GM23338 (cell line): ENCODE results near the gene TOMM40. TPM values are rescaled to one million over a fixed set of nuclear protein-coding genes. Genes with fewer than 3 reads are reported as not detected.

Experiments
- ATAC-seq: fragments of 200-7000 bp; cut with Tn5 transposase; 3 replicates; pipeline ENCODE4 v1.9.1; 2020
- DNase-seq: peaks from one replicate; pipeline ENCODE4 v3.0.0-alpha.2; 2015; ENCODE audit warnings: low spot score
- H2AFZ ChIP-seq: fragments of 200-600 bp; sonication (generic); 2 replicates; pipeline ENCODE4 v1.8.0; 2016; ENCODE audit warnings: antibody characterized with exemption, mild to moderate bottlenecking, moderate library complexity
- H3F3A ChIP-seq: fragments of 200-600 bp; sonication (generic); replicated peaks from 2 replicates; pipeline ENCODE4 v1.8.0; 2017; ENCODE audit warnings: antibody characterized with exemption, mixed run types, low read depth
- H3K27ac ChIP-seq: fragments of 200-600 bp; sonication (generic); 2 replicates; pipeline ENCODE4 v1.6.1; 2016; ENCODE audit warnings: low read depth
- H3K27me3 ChIP-seq: fragments of 200-600 bp; sonication (generic); 2 replicates; pipeline ENCODE4 v1.8.0; 2016; ENCODE audit warnings: mild to moderate bottlenecking, mixed run types, moderate library complexity; ENCODE audit not compliant: insufficient read depth
- H3K36me3 ChIP-seq: fragments of 200-600 bp; sonication (generic); 2 replicates; pipeline ENCODE4 v1.8.0; 2016; ENCODE audit warnings: mild to moderate bottlenecking; ENCODE audit not compliant: insufficient read depth
- H3K4me1 ChIP-seq: fragments of 200-600 bp; sonication (generic); 2 replicates; pipeline ENCODE4 v1.8.0; 2016; ENCODE audit warnings: mild to moderate bottlenecking, moderate library complexity; ENCODE audit not compliant: insufficient read depth
- H3K4me2 ChIP-seq: fragments of 200-600 bp; sonication (generic); 2 replicates; pipeline ENCODE4 v1.7.1; 2017; ENCODE audit warnings: mixed run types
- H3K4me3 ChIP-seq: fragments of 200-600 bp; sonication (generic); 2 replicates; pipeline ENCODE4 v1.6.1; 2016; ENCODE audit warnings: mixed run types
- H3K79me2 ChIP-seq: fragments of 200-600 bp; sonication (generic); replicated peaks from 2 replicates; pipeline ENCODE4 v1.8.0; 2017; ENCODE audit warnings: mild to moderate bottlenecking; ENCODE audit not compliant: insufficient read depth
- H3K9me2 ChIP-seq: fragments of 200-600 bp; sonication (generic); 2 replicates; pipeline ENCODE4 v1.8.0; 2017; ENCODE audit not compliant: insufficient read depth
- H4K20me1 ChIP-seq: fragments of 200-600 bp; sonication (generic); replicated peaks from 2 replicates; pipeline ENCODE4 v1.8.0; 2017; ENCODE audit warnings: mild to moderate bottlenecking; ENCODE audit not compliant: insufficient read depth
- H3K27ac Mint-ChIP-seq: 2 replicates; pipeline ENCODE4 v1.8.0; 2020; ENCODE audit warnings: inconsistent platforms, mild to moderate bottlenecking, moderate library complexity, mixed read lengths
- H3K27me3 Mint-ChIP-seq: 3 replicates; pipeline ENCODE4 v1.8.0; 2022; ENCODE audit warnings: low read depth, mild to moderate bottlenecking, moderate library complexity, mixed read lengths, inconsistent platforms; ENCODE audit not compliant: insufficient read depth, poor library complexity
- H3K36me3 Mint-ChIP-seq: 3 replicates; pipeline ENCODE4 v1.8.0; 2021; ENCODE audit warnings: low read depth, mild to moderate bottlenecking, inconsistent platforms, moderate library complexity, mixed read lengths
- H3K4me1 Mint-ChIP-seq: 3 replicates; pipeline ENCODE4 v1.8.0; 2020; ENCODE audit warnings: mild to moderate bottlenecking, inconsistent platforms, mixed read lengths
- H3K4me3 Mint-ChIP-seq: 3 replicates; pipeline ENCODE4 v1.8.0; 2021; ENCODE audit warnings: moderate library complexity, mild to moderate bottlenecking, inconsistent platforms, mixed read lengths
- H3K9me3 Mint-ChIP-seq: 3 replicates; pipeline ENCODE4 v1.8.0; 2020; ENCODE audit warnings: moderate library complexity, mild to moderate bottlenecking, inconsistent platforms, mixed read lengths
- CREB1 ChIP-seq: fragments of 250-450 bp; sonication (Bioruptor Pico); IDR thresholded peaks from 2 replicates; pipeline ENCODE4 v1.5.0; 2020; ENCODE audit warnings: low read depth, mild to moderate bottlenecking, moderate library complexity
- CTCF ChIP-seq, 2 experiments: fragments of 200-600 bp in 1 of 2; sonication (generic) in 1 of 2; conservative IDR thresholded peaks; 2 replicates each; pipeline versions ENCODE4 v1.5.1 to v1.6.1; 2016 to 2017; ENCODE audit warnings: antibody characterized with exemption in 2 of 2, low read depth in 2 of 2, mild to moderate bottlenecking in 2 of 2, moderate library complexity in 1 of 2
- ETS1 ChIP-seq: IDR thresholded peaks from 2 replicates; pipeline ENCODE4 v1.6.1; 2016; ENCODE audit warnings: antibody characterized with exemption
- EZH2phosphoT487 ChIP-seq: fragments of 200-600 bp; sonication (generic); IDR thresholded peaks from one replicate; pipeline ENCODE4 v1.8.1; 2018; ENCODE audit warnings: antibody characterized with exemption; ENCODE audit not compliant: unreplicated experiment
- JUNB ChIP-seq: IDR thresholded peaks from one replicate; pipeline ENCODE4 v1.6.1; 2016; ENCODE audit warnings: antibody characterized with exemption; ENCODE audit not compliant: unreplicated experiment
- NANOG ChIP-seq: IDR thresholded peaks from 2 replicates; pipeline ENCODE4 v1.6.1; 2016; ENCODE audit warnings: antibody characterized with exemption, borderline replicate concordance
- POLR2AphosphoS5 ChIP-seq: IDR thresholded peaks from 2 replicates; pipeline ENCODE4 v1.6.1; 2016; ENCODE audit warnings: antibody characterized with exemption, low read depth
- STAT1 ChIP-seq: IDR thresholded peaks from one replicate; pipeline ENCODE4 v1.6.1; 2016; ENCODE audit warnings: antibody characterized with exemption; ENCODE audit not compliant: unreplicated experiment
- ZNF331 ChIP-seq: fragments of 250-450 bp; sonication (Bioruptor Pico); IDR thresholded peaks from 2 replicates; pipeline ENCODE4 v1.5.0; 2020; ENCODE audit warnings: low read depth, mild to moderate bottlenecking, moderate library complexity
- ZNF462 ChIP-seq: fragments of 250-450 bp; sonication (Bioruptor Pico); IDR thresholded peaks from 2 replicates; pipeline ENCODE4 v1.5.0; 2020; ENCODE audit warnings: mild to moderate bottlenecking, moderate library complexity
- polyA plus RNA-seq: library from polyadenylated mRNA; unstranded; fragments of >200 nt; fragmentation: Nextera tagmentation; extraction: Ambion mirVana; gene quantifications from 2 replicates; pipeline ENCODE4 v1.2.1, GENCODE V29; 2016
- total RNA-seq: library from RNA; depleted of rRNA; stranded (reverse); fragments of >200 nt; shearing (Covaris generic); gene quantifications from 2 replicates; pipeline ENCODE4 v1.2.3, GENCODE V29; 2014

Gene TOMM40
- total and polyA plus RNA-seq, 2 experiments from 2014 or later, result 142 to 273 TPM

GRCh38 chr19:44892932-44893331 lies 1.9 kb downstream of the TOMM40 start (continued):
- TF ChIP-seq ZNF462 (CRISPR knock-in tag), result no peak

GRCh38 chr19:44893332-44894051 lies 2.4 kb downstream of the TOMM40 start:
- Histone ChIP-seq H3K27ac (no peak overlapping the region; the same call in 1 of the 2 replicates), H4K20me1 (peaks cover 46% of the 10 kb centered on the region), H3K4me2 (no peak overlapping the region), H3F3A (peaks cover 29% of the 10 kb centered on the region), H2AFZ (no peak overlapping the region), H3K36me3 (peaks cover 45% of the 10 kb centered on the region), H3K27me3 (no peaks in the 10 kb centered on the region), H3K9me2 (no peaks in the 10 kb centered on the region), H3K4me3 (no peak overlapping the region), H3K4me1 (peaks cover 9% of the 10 kb centered on the region; the same call in 1 of the 2 replicates), H3K79me2 (peaks cover 44% of the 10 kb centered on the region)
- H3K27ac Mint-ChIP-seq, result peak overlapping the region; percentile 56; the same call in 1 of the 2 replicates
- peaks cover 79% of the 10 kb centered on the region for H3K36me3 Mint-ChIP-seq
- DNase-seq, result no peak
- H3K27me3 Mint-ChIP-seq, result peaks cover 25% of the 10 kb centered on the region
- H3K4me1 Mint-ChIP-seq, result peaks cover 22% of the 10 kb centered on the region
- TF ChIP-seq ZNF331 (CRISPR knock-in tag) (no peak), EZH2phosphoT487 (no peak), POLR2AphosphoS5 (no peak), JUNB (no peak), NANOG (no peak), CREB1 (CRISPR knock-in tag) (no peak), CTCF (conservative IDR thresholded peaks at IDR 0.05; ENCODE audit: low read depth in 2 of 2) (no peak), STAT1 (no peak), ETS1 (no peak)
- peaks cover 3% of the 10 kb centered on the region; the same call in 2 of the 3 replicates for H3K9me3 Mint-ChIP-seq
- peak overlapping the region; percentile 95 for H3K4me3 Mint-ChIP-seq
- no peak for ATAC-seq
